HG02763 (cell line): ENCODE measurements around the gene SVOPL.

Experiments used
- ATAC-seq: cut with Tn5 transposase; IDR thresholded peaks from one replicate; pipeline ENCODE4 v1.9.1; 2021; ENCODE audit warnings: mild to moderate bottlenecking, moderate library complexity; ENCODE audit not compliant: unreplicated experiment

Gene SVOPL

DNA sequence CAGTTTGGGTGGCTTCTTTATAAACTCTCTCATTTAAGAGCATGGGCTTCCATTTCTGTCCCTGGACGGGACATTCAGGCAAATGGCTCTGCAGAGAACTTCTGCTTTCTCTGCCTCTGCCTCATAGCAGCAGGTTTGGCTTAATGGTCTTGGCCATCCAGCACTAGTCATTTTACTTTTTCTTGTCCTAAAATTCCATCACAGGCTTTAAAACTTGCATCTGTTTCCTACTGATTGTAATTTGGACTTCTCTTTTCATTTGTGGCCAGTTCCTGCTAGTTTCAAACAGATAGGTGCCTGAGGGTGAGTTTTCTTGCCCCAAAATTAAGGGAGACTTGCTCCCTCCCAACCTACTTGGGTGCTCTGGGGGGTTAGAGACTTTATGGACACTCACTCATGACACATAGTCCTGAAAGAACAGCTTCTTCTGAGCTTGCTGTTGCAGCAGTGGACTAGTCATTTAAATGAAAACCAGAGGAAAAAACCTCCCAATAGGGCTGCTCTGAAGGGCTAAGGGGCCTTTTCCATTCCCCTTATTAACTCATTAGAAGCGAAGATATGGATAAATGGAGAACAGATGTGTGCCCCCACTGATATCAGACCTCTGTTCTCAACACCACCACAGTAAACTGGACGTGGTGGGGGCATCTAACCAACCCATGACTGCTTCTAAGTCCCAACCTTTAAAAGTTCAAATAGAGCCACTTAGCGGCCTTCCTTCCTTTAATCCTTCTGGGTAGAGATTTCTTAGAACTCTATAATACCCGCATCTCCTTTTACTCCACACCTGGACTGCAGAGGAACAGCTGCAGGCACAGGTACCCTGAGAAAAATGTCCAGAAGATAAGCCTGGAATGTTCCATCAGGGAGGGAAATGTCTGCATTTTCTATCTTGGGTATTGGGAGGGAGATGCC is 38.8 kb downstream of the SVOPL start:
- no peak for ATAC-seq

DNA sequence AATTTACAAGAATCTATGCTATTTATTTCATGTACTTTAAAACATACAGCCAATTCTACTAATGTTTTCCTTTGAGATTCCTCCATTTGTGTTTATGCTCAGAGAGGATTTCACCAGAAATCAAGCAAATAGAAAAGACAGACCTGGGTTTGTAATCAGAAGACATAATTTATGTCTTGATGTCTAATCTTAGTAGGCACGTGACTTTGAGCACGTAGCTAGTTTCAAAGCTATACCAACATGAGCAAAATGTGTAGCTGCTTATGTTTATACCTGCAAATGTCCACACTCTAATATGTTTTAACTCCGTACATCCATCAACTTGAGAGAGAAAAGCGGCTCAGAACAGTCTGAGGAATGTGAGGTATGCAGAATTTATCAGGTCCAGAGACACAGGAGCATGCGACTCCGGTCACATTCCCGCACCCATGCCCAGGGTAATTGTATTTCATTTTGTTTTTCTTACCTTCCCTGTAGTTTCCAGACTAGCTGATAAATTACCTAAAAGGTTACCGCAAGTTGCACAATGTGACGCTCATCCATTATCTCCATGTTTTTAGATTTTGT is 40.0 kb downstream of the SVOPL start:
- ATAC-seq: no peak

DNA sequence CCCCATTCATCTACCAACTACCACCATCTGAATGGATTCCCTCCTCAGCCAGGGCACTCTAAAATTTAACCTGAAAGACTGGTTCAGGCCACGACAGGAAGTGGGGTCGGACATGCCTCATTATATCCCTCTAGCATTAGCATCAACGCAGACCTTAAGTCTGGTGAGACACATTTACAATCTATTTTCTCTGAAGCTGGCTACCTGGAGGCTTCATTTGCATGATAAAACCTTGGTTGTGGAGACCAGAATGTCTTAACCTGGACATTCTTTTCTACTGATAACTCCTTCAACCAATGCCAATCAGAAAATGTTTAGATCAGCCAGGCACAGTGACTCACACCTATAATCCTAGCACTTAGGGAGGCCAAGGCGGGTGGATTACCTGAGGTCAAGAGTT is 42.3 kb downstream of the SVOPL start:
- no peak for ATAC-seq

DNA sequence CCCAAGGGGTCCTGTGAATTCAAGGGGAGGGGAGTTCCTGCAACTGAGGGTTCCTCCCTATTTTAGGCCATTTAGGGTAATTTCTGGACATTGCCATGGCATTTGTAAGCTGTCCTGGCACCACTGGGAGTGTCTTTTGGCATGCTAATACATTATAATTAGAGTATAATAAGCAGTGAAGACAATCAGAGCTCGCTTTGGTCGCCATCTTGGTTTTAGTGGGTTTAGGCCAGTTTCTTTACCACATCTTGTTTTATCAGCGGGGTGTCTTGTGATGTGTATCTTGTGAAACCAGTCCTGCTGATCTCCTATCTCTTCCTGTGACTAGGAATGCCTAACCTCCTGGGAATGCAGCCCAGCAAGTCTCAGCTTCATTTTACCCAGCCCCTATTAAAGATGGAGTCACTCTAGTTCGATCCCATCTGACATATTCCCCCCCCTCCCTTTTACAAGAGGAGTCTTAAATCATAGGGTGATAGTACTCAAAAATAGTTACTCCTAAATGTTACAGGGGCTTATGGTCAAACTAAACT is 43.2 kb downstream of the SVOPL start:
- ATAC-seq: no peak

DNA sequence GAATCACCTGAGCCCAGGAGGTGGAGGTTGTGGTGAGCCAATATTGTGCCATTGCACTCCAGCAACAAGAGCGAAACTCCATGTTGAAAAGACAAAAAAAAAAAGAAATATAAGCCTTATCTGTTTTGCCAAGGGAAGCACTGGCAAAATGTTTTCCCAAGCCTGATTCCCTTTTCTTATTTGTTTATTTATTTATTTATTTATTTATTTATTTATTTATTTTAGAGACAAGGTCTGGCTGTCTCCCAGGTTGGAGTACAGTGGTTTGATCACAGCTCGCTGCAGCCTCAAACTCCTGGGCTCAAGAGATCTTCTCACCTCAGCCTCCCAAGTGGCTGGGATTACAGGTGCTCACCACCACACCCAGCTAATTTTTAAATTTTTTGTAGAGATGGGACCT is 44.2 kb downstream of the SVOPL start:
- ATAC-seq: no peak

DNA sequence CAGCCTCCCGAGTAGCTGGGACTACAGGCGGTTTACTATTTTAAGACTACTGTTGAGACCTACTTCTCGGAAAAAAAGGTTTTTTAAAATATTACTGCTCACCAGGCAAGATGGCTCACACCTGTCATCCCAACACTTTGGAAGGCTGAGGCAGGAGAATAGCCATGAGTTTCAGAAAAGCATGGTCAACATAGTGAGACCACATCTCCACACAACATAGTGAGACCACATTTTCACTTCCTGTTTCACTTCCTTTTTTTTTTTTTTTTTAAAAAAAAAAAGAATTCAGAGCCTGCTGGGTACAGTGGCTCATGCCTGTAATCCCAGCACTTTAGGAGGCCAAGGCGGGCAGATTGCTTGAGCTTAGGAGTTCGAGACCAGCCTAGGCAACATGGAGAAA is 46.5 kb downstream of the SVOPL start:
- ATAC-seq: no peak

DNA sequence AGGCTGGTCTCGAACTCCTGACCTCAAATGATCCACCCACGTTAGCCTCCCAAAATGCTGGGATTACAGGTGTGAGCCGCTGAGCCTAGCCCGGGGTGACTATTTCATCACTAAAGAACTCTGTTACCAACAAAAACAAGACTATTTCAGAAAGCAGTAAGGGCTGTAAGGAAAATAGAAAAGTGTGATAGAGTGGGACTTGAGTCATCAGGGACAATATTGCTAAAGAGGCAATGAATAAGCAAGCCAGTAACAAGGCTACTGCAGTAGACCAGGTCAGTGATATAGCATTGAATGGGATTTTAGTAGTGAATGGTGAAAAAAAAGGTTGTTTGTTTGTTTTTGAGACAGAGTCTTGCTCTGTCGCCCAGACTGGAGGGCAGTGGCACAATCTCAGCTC is 51.7 kb downstream of the SVOPL start:
- no peak for ATAC-seq

DNA sequence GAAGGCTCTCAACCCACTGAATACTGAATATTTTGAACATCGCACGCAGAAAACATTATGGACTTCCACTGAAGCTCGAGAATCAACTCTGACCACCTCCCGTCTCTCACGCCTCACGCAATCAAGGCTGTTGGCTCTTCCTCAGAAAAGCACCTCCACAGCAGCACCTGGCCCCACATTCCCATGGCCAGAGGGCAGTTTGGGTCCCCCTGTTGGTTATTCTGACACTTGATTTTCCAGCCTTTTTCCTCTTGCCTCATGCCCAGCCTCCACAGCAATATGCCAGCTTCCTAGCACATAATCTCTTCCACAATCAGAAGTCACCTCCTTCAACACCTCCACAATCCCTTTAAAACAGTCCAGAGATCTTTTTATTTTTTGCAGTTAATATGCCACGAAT is 55.9 kb downstream of the SVOPL start:
- ATAC-seq: no peak

DNA sequence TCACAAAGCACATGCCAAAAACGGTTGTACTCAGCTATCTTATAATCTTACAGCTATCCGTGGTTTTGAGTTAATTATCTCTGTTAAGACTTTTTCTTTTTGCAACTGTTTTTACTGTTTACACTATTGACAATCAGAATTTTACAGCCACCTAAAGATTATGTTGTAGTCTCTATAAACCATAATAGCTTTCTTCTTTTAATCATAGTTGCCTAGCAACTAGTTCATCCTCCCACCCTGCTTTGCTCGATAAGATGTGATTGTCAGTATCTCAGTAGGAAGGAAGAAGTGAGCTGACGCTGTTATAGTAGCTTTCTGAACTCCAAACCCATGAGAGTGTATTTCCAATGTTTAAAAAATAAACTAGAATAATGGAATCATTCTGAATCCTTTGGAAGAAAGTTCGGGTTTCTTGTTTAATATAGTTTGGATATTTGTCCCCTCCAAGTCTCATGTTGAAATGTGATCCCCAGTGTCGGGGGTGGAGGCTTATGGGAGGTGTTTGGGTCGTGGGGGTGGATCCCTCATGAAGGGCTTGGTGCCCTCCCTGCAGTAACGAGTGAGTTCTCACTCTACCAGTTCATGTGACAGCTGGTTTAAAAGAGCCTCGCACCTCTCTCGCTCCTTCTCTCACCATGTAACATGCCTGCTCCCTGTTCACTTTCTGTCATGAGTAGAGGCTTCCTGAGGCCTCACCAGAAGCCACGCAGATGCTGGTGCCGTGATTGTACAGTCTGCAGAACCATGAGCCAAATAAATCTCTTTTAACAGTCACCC is 68.1 kb downstream of the SVOPL start:
- no peak for ATAC-seq

DNA sequence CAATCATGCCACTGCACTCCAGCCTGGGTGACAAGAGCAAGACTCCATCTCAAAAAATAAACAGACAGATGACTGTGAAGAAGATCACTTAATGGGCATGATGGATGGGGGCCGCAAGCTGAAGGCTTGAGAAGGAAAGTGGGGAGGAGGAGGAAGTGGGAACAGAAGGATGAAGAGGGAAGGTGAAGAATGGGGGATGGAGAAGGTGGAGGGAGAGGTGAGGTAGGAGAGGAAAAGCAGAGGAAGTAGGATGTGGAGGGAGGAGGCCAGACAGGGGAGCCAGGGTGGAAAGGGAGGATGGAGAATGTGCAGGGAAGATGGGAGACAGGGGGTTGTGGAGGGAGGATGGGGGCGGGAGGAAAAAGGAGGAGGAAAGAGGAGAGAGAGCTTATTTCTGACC is 68.8 kb downstream of the SVOPL start:
- no peak for ATAC-seq

DNA sequence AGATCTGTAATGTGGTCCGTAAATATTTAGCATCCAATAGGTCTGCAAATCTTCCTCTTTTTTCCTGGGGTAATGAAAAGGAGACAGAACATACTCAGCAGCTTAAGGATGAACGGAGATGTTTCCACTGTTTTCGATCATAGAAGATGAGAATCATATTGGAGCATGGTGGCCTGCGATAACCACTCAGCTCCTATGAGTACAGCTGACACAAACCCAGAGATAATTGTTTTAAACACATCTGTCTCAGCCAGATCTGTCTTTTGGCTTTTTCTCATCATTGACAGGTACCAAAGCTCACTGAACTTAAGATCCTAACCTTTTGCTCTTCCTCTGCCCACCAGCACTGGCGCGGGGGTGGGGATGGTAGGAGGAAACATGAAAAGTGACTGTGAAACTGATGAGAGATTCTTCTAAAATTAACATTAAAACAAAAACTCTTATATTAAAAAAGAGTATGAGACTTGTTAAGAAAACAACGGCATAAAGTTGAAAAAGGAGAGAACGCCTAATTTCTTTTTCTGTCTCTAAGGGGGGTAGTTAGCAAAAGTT is 71.0 kb downstream of the SVOPL start:
- ATAC-seq: no peak

DNA sequence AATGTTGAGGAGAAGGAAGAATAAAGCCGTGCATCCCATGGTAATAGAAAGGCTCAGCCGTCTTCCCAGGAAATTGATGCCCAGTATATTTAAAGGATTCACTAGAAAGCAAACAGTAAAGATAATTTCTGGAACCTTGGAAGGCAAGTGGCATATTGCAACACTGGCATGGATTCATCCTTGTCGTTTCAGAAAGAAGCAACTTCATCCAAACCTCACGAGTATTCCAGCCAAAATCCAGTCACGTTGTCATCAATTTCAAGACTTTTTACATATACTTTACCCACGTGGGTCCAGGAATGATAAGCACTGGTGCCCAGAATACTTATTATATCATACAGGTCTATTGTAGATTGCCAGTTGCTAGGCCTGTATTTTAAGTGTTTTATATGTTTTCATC is 73.8 kb downstream of the SVOPL start:
- ATAC-seq: no peak

DNA sequence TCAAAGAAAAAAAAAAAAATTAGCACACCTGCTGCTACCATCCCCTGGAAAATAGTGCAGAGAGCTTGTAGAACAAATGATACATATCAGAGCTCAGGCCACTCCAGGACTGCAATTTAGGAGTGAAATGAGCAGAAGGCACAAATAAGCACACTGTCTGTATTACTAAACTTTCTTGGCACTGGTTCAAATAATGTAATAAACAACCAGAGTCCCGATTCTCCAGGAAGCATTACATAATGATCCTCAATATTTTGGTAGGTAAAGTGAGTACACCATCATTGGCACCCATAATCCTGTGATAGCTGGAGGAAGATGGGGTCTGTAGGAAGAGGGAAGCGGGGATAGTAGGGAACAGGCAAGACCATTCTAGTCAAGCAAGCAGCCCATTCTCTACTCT is 74.3 kb downstream of the SVOPL start:
- no peak for ATAC-seq

DNA sequence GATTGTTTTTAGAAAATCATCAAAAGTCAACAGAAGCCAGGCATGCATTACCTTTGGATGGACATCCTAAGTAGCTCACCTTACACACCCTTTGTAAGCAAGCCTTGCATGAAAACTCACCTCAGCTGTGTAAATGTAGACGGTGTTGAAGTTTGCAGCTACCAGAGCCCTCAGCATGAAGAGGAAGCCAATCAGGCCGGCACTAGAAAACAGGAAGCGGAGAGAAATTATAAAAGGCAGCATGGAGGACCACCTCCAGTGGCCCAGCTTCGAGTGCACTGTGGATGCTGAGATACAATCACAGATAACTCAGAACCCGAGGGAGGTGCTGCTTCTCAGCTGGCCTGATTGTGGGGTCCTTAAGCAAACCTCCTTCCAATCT is 75.3 kb downstream of the SVOPL start:
- ATAC-seq: no peak

DNA sequence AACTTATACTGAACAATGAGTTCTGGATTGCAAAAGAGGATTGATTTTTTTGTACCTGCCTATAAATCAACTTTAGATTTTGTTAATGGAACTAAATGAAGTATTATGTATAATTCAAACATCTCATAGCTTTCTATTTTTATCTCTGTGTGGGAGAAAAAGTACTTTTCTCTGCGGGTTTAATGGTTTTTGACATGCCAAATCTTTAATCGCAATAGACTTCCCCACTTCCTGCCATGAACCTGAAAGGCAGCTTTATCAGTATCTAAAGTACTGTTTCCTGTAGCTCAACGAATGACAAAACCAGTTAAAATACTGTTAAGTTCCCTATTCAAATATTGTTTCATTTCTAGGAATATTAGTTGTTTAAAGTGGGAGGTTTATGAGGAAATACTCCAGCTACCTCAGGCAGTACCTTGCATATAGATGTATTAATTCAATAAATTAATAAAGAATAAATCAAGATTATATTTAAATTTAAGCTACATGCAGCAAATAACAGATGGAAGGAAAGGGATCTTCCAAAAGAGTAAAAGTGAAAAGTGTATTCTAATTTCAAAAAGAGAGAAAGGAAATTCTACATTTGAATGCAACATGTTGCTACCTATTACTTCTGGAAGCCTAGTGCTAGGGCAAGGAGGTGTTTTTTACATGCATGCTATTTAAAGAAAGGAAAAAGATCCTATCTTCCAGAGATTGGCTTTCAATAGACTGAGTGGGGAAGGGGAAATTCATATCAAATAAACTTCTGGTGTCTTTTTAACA is 75.9 kb downstream of the SVOPL start:
- ATAC-seq: no peak

DNA sequence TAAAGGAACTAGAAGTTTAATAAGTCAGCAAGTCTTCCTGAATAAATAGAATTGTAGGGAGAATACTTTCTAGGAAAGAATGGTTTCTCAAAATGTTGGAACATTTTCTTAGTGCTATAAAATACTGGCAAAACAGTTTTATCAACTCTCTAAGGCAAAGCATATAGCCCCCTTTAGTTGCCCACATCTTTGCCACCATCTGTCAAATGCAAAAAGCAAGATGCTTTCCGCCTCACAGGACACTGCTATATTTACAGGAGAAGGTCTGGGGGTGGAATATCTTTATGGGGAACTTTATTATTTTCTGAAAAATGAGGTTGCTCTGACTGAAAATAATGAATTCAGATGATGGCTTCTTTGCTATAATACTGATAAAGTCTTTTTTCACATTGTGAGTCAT is 78.3 kb downstream of the SVOPL start:
- no peak for ATAC-seq

DNA sequence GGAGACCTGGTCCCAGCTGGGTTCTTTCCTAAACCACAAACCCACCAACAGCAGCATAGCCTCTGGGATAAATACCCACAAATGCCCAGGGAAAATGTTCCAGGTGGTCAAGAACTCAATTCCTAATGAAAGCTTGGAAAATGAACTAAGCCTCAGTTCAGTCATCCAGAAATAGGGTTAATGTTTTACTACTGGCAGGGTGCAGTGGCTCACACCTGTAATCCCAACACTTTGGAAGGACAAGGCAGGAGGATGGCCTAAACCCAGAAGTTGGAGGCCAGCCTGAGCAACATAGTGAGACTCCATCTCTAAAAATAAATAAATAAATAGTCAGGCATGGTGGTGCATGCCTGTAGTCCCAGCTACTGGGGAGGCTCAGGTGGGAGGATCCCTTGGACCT is 82.2 kb downstream of the SVOPL start:
- no peak for ATAC-seq

DNA sequence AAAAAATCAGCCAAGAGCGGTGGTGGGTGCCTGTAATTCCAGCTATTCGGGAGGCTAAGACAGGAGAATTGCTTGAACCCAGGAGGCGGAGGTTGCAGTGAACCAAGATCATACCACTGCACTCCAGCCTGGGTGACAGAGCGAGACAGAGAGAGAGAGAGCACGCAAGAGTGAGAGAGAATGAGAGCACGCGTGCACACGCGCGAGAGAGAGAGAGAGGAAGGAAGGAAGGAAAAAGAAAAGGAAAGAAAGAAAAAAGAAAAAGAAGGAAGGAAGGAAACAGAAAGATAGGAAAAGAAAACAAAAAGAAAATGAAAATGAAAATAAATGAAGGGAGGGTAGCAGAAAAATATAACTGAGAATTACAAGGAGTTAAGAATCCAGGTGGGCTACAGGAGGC is 82.7 kb downstream of the SVOPL start:
- no peak for ATAC-seq

DNA sequence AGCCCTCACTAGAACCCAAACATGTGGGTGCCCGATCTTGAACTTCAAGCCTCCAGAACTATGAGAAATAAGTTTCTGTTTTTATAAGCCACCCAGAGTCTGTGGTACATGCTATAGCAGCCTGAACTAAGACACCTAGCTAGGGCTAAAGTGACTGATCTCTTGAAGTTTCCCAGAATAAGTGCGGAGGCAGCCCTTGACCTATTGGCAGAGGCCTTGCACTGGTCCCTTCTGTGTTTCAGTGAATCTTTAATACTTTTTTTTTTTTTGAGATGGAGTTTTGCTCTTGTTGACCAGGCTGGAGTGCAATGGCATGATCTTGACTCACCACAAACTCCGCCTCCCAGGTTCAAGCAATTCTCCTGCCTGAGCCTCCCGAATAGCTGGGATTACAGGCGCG is 85.1 kb downstream of the SVOPL start:
- ATAC-seq: no peak

DNA sequence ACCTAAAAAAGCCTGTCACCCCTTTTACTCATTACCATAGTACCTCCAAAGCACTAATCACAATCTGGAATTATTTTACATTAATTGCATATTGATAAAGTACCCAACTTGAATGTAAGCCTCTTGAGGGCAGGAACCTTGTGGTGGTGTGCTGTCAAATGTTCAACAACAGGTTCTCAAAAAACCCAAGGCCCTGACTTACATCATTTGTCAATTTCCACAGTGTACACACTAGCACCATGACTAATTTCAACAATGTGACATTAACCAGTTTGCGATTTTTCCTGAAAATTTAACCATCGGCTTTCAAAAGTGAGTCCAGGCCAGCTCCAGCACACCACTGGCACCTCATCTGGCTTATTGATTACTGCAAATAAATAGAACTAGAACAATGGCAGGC is 87.5 kb downstream of the SVOPL start:
- ATAC-seq: no peak
